HPDE6-E6E7 (cell line): ENCODE results near the gene CHID1.

Experiments
- DNase-seq: peaks from one replicate; pipeline ENCODE4 v3.0.0; 2011; ENCODE audit warnings: missing footprints; ENCODE audit errors: extremely low spot score

Gene CHID1

DNA sequence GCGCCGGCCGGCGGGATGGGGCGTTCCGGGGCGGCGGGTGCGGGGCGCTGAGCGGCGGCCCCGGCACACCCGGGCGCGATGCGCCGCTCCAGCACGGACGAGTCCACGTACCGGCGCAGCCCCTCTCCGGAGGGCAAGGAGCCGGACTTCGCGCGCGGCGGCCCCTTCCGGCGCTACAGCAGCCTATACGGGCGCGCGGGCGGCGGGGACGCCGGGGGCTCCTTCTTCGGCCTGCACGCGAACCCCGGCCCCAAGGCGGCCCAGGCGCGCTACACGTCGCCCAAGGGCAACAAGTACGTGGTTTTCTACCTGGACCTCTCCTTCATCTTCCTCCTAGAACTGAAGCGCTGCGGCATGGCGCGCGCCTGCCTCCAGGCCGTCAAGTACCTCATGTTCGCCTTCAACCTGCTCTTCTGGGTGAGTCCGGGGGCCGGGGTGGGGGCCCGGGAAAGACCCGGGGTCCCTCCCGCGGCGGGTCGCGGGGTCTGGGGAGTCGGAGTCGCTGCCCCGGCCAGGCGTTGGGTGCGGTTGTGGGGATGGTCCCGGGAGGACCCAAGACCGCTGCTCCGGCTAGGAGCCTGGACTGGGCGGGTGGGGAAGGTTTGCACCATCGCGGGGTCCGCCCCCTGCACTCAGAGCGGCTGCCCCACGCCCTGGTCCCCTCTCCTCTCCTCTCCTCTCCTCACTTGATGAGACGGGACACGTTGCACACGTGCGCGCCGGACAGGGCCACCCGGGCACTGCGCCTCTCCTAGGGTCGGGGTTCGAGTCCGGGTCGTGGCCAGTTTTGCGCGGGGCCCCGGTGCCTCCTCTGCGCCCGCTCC is 60.4 kb downstream of the CHID1 start:
- DNase-seq: no peak

DNA sequence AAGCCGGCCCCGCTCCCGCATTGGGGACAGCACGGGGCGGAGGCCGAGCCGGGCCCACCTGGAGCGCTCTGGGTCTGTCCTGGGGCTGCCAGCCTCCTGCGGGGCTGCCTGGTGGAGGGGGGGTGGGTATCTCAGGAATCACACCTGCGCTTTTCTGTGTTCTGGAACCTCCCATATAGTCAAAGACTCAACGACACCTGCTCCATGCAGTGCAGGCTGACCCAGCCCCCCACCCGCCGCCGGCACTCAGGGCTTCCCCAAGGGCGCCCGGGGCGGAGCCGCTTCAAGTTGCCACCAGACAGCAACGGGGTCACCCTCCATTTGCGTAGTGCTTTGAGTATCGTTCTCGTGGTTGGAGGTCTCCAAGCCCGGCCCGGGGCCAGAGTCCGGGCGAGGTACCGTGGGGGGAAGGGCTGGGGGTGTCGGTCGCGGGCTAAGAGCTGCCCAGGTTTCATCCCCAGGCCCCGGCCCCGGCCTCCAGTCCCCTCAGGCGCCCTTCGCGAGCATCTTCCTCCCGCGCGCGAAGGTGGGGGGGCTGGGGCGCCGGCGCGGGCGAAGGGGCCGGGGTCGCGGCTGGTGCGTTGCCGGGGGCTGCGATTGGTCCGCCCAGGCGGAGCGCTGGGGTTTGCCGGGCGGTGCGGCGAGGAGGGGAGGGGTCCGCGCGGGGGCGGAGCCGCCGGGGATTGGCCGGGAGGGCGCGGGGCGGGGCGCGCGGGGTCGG is 61.3 kb downstream of the CHID1 start:
- DNase-seq: no peak

GRCh38 chr11:848380-848931 is 62.2 kb downstream of the CHID1 start:
- DNase-seq: no peak

GRCh38 chr11:847876-848275 is 62.7 kb downstream of the CHID1 start:
- no peak for DNase-seq

DNA sequence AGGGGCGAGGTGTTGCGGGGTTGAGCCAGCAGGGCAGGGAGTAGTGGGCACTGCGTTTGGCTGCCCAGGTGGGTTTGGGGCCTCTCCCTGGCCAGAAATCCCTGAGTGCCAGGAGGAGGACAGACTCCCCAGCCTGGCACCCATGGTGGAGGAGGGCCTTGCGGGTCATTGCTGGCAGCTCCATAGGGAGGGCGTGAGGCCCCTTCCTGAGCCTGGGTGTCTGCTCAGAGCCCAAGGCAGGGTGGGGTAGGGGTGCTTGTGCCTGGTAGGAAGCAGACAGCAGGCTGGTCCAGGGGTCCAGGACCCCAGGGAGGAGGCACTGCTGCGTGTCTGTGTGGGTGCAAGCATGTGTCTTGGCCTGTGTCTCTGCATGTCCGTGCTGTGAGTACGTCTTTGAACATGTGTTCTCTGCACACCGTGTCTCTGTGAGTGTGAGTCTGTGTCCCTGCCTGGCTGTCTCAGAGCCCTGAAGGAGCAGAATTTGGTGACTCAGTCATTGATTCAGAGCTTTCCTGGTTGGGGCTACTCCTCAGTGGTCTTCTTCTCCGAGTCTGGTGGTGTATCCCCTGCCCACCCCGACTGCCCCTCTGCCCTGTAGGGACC is 64.0 kb downstream of the CHID1 start:
- DNase-seq: no peak

DNA sequence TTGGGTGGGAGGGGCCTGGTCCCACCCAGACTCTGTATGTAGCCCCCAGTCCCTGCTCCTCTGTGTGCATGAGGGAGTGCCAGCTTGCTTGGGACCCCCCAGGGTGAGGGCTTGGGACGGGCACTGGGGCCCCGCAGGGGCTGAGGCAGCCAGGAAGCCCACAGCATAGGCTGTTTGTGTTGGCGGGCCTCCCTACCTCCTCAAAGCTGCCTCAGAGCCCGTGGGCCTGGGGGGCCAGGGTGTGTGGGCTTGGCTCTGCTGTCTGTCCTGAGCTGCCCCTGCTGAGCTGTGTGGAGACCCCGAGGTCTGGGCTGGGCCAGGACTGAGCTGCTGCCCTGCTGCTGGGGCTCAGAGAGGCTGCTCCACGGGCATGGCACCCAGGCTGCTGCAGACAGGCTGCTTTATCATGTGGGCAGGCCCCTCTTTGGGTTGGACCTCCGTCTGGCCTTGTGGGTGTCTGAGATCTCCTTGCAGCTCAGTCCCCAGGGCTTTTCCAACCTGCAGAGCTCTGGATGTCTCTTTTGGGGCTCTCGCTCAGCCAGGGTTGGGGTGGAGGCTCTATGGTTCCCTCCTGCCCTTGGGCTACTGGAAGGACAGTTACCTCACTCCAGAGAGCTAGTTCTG is 64.6 kb downstream of the CHID1 start:
- DNase-seq: no peak

- no peak for DNase-seq
These were observed 65.6 kb downstream of the CHID1 start for GRCh38 chr11:844693-845644.

DNA sequence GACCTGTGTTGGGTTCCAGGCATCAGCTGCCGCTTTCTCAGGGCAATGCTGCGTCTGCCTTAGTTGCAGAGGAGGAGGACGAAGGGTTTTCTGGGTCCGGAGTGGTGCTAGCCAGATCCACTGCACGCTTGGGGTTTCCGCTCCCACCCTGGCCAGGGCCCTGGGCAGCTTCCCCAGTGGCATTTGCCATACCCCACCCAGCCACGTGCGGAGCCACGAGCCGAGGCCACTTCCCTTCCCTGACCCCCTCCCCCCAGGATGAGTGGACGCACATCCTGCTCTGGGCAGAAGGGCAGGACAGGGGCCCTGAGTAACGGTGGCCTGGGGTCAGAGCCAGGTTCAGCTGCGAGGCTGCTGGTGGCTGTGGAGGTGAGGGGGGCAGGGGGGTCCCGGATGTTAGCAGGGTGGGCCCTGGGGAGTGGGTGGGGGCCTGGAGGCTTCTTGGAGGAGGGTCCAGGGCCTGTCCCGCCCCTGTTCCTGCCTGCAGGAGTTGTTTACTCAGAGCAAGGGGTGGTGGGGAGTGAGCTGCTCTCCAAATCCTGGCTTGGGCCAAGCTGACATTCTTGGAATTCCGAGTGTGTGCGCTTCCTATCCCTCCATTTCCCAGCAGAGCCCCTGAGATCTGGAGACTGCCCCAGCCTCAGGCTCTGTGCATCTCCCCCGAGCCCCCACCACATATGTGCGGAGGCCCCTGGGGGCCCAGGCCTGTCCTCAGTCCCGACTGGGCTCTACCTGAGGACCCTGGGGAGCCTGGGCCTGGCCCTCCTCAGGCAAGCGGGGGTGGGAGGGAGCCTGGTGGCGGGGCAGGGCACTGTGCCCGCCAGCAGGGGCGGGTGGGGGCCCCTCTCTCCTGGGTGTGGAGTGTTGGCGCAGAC is 66.6 kb downstream of the CHID1 start:
- no peak for DNase-seq

GRCh38 chr11:843086-843734 is 67.4 kb downstream of the CHID1 start:
- no peak for DNase-seq

- DNase-seq: no peak
These were observed 68.1 kb downstream of the CHID1 start, which contains the start of the genes POLR2L and TSPAN4 for GRCh38 chr11:842370-843002. TSS of gene POLR2L (minus strand) at chr11:842529. CDS start at chr11:842508, 21 bp downstream. TSS of gene TSPAN4 (plus strand) at chr11:842852. CDS start at chr11:850305, 7,453 bp downstream.

- no peak for DNase-seq
These were observed 68.6 kb downstream of the CHID1 start for GRCh38 chr11:841981-842369.

GRCh38 chr11:839875-840617 is 70.6 kb downstream of the CHID1 start:
- no peak for DNase-seq

DNA sequence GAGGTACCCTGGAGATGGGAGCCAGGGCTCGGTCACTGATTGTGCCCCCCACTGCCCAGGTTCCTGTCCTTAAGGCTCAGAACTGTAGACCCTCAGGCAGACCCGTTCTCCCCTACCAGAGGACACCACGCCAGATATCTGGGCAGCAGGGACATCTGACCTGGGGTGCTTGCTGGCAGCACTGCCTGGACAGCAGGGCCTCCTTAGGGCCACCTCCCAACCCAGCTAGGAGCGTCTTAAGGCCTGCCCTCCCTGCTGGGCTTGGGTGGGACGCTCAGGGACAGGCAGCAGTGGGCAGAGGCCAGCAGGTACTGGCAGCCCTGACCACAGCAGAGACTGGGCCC is 71.4 kb downstream of the CHID1 start:
- DNase-seq: no peak

GRCh38 chr11:838441-839279 is 72.0 kb downstream of the CHID1 start:
- no peak for DNase-seq

DNA sequence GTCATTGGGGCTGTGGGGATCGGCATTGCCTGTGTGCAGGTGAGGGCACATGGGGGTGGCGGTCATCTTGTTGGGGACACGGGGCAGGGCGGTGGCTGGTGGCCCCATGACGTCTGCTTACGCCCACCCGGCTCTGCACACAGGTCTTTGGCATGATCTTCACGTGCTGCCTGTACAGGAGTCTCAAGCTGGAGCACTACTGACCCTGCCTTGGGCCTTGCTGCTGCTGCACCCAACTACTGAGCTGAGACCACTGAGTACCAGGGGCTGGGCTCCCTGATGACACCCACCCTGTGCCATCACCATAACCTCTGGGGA is 72.7 kb downstream of the CHID1 start:
- no peak for DNase-seq

DNA sequence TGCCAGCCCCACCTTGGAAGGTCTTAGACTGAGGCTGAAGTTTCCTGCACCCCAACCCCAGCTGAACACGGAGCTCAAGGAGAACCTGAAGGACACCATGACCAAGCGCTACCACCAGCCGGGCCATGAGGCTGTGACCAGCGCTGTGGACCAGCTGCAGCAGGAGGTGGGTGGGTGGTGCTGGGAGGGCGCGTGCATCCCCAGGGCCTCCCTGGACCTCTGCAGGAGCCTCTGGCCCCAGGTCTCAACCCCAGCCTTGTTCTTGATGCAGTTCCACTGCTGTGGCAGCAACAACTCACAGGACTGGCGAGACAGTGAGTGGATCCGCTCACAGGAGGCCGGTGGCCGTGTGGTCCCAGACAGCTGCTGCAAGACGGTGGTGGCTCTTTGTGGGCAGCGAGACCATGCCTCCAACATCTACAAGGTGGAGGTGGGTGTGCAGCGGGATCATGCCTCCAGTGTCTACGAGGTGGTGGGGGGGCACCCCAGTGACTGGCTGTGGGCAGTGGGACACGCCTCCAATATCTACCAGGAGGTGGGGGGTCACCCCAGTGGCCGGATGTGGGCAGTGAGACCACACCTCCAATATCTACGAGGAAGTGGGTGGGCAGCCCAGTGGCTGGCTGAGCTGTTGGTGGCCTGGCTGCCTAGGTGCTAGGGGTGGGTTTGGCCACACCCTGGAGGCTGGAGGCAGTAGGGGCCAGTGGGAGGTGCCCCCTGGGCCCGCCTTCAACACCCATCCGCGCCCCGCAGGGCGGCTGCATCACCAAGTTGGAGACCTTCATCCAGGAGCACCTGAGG is 73.2 kb downstream of the CHID1 start:
- no peak for DNase-seq

DNA sequence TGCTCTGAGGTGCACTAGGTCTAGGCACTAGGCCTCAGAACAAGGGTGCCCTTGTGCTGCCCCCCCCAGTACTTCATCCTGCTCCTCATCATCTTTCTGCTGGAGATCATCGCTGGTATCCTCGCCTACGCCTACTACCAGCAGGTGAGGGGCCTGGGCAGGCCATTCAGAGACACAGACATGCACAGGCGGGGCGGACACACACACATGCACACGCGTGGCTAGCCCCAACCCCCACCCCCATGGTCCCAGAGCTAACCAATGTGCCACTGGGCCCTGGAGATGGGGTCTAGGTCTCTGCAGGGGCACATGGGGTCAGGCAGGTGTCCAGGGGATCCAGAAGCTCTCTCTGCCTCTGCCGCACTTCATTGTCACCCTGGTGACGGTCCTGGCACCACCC is 73.9 kb downstream of the CHID1 start:
- DNase-seq: no peak
